GM20431 (cell line): Measurements from ENCODE around the gene PDE6H.

Experiments
- in situ Hi-C: fragments of 300-500 bp; cut with MseI, MboI; formaldehyde crosslinking; loops from one replicate; pipeline ENCODE4 v1.15.0; 2020; ENCODE audit warnings: low sequenced_read_pairs; ENCODE audit not compliant: unreplicated experiment

Gene PDE6H

GRCh38 chr12:14950982-14951746 is 21.7 kb upstream of the PDE6H start:
- in situ Hi-C loops: no loop called here

- in situ Hi-C loops: no loop called here
Measured at GRCh38 chr12:14951851-14952250, 21.0 kb upstream of the PDE6H start.

- in situ Hi-C loops: no loop called here
Measured at GRCh38 chr12:14952299-14952921, 20.4 kb upstream of the PDE6H start.

- in situ Hi-C loops: no loop called here
Measured at GRCh38 chr12:14953752-14954151, 19.1 kb upstream of the PDE6H start.

- in situ Hi-C loops: no loop called here
Measured at GRCh38 chr12:14954269-14954668, 18.6 kb upstream of the PDE6H start.

- in situ Hi-C loops: no loop called here
Measured at GRCh38 chr12:14956024-14956891, 16.6 kb upstream of the PDE6H start.

GRCh38 chr12:14956905-14957304 is 15.9 kb upstream of the PDE6H start:
- in situ Hi-C loops: no loop called here

GRCh38 chr12:14957551-14958168 is 15.2 kb upstream of the PDE6H start:
- in situ Hi-C loops: no loop called here

GRCh38 chr12:14958361-14959125 is 14.3 kb upstream of the PDE6H start:
- in situ Hi-C loops: no loop called here

- in situ Hi-C loops: no loop called here
Measured at GRCh38 chr12:14959126-14959440, 13.8 kb upstream of the PDE6H start.

- in situ Hi-C loops: no loop called here
Measured at GRCh38 chr12:14959463-14959862, 13.4 kb upstream of the PDE6H start.

GRCh38 chr12:14959916-14960496 is 12.8 kb upstream of the PDE6H start:
- in situ Hi-C loops: no loop called here

- in situ Hi-C loops: no loop called here
Measured at GRCh38 chr12:14960548-14961465, 12.0 kb upstream of the PDE6H start.

- in situ Hi-C loops: no loop called here
Measured at GRCh38 chr12:14961466-14962152, 11.2 kb upstream of the PDE6H start, which contains the start of gene ARHGDIB. Gene ARHGDIB (minus strand): TSS chr12:14961601. CDS start chr12:14950712, 10,889 bp downstream.

GRCh38 chr12:14962153-14962539 is 10.7 kb upstream of the PDE6H start:
- in situ Hi-C loops: no loop called here

GRCh38 chr12:14962797-14963196 is 10.0 kb upstream of the PDE6H start:
- in situ Hi-C loops: no loop called here

- in situ Hi-C loops: no loop called here
Measured at GRCh38 chr12:14963520-14963919, 9.3 kb upstream of the PDE6H start.

GRCh38 chr12:14964406-14964805 is 8.4 kb upstream of the PDE6H start:
- in situ Hi-C loops: no loop called here
